HCT116 (cell line): ENCODE measurements around the gene ASPN. TPM values are rescaled to one million over a fixed set of nuclear protein-coding genes. Genes with fewer than 3 reads are reported as not detected.

Source experiments
- ATAC-seq: fragments of 200-7000 bp; cut with Tn5 transposase; 2 replicates; pipeline ENCODE4 v1.9.1; 2020; ENCODE audit warnings: mild to moderate bottlenecking, moderate library complexity
- BruUV-seq: library from RNA; stranded (reverse); fragments of 400-500 nt; replicated peaks from 2 replicates; lab custom pipeline; 2021; lab: Mats Ljungman, UMichigan
- CTCF ChIA-PET: fragments of 300-600 bp; sonication (Branson Sonifier 250); formaldehyde crosslinking; loops from one replicate; lab custom pipeline; 2021; ENCODE audit warnings: antibody characterized with exemption; lab: Charles Lee
- POLR2A ChIA-PET: fragments of 300-600, 350-600 bp; sonication (Branson Sonifier 250); formaldehyde crosslinking; loops from one replicate; lab custom pipeline; 2021; ENCODE audit warnings: antibody characterized with exemption; lab: Charles Lee
- RAD21 ChIA-PET, 2 experiments: fragments of 300-600 bp; sonication (Branson Sonifier 250); formaldehyde crosslinking; loops; one replicate each; lab custom pipeline; 2023; ENCODE audit warnings: low total read pairs in 2 of 2; ENCODE audit not compliant: uncharacterized antibody in 2 of 2, unreplicated experiment in 2 of 2, low non-redundant PET in 1 of 2; lab: Charles Lee
- DNase-seq: peaks from one replicate; pipeline ENCODE4 v3.0.0-alpha.2; 2010; ENCODE audit warnings: low read depth, low spot score
- H2AFZ ChIP-seq: fragments of 200-600 bp; shearing (Covaris generic), sonication (generic); 2 replicates; pipeline ENCODE4 v1.6.1; 2017; ENCODE audit warnings: low read depth, mixed run types, mixed read lengths, antibody characterized with exemption, low read length; ENCODE audit not compliant: poor library complexity, severe bottlenecking
- H3K27ac ChIP-seq: 2 replicates; pipeline ENCODE4 v1.5.1; 2012; ENCODE audit warnings: low read depth, low read length
- H3K27me3 ChIP-seq: fragments of 200-600 bp; sonication (generic); 2 replicates; pipeline ENCODE4 v1.6.1; 2016; ENCODE audit warnings: mixed run types, low read length, mixed read lengths; ENCODE audit not compliant: insufficient read depth
- H3K36me3 ChIP-seq, 2 experiments: fragments of 200-500 bp in 1 of 2; fragments of 200-600 bp in 1 of 2; sonication (Bioruptor generic) in 1 of 2; sonication (generic) in 1 of 2; 2 replicates each; pipeline versions ENCODE4 v1.5.1 to v1.6.1; 2014 to 2016; ENCODE audit warnings: low read length in 2 of 2, inconsistent platforms in 1 of 2, mixed read lengths in 1 of 2, mixed run types in 1 of 2; ENCODE audit not compliant: insufficient read depth in 2 of 2, control insufficient read depth in 1 of 2
- H3K4me1 ChIP-seq, 2 experiments: fragments of 200-600 bp in 1 of 2; sonication (generic) in 1 of 2; 2 replicates each; pipeline versions ENCODE4 v1.5.1 to v1.6.1; 2012 to 2017; ENCODE audit warnings: low read length in 2 of 2, inconsistent platforms in 1 of 2, mild to moderate bottlenecking in 1 of 2, mixed read lengths in 1 of 2, mixed run types in 1 of 2, moderate library complexity in 1 of 2; ENCODE audit not compliant: insufficient read depth in 2 of 2, control insufficient read depth in 1 of 2
- H3K4me2 ChIP-seq: fragments of 200-600 bp; sonication (generic); 2 replicates; pipeline ENCODE4 v1.6.1; 2017; ENCODE audit warnings: mixed run types, low read length, mixed read lengths
- H3K4me3 ChIP-seq, 2 experiments: fragments of 200-600 bp in 1 of 2; sonication (generic) in 1 of 2; replicated peaks in 1 of 2; 2 replicates each; pipeline ENCODE4 v1.5.1; 2011 to 2016; ENCODE audit warnings: low read length in 2 of 2, control low read depth in 1 of 2, low read depth in 1 of 2, mild to moderate bottlenecking in 1 of 2, mixed read lengths in 1 of 2, mixed run types in 1 of 2
- H3K79me2 ChIP-seq: fragments of 200-600 bp; sonication (generic); 2 replicates; pipeline ENCODE4 v1.6.1; 2017; ENCODE audit warnings: mild to moderate bottlenecking, mixed run types, low read length, moderate library complexity, mixed read lengths; ENCODE audit not compliant: insufficient read depth
- H3K9ac ChIP-seq: fragments of 200-600 bp; sonication (generic); 2 replicates; pipeline ENCODE4 v1.6.1; 2016; ENCODE audit warnings: low read length, mixed read lengths
- H3K9me2 ChIP-seq: fragments of 200-600 bp; sonication (generic), shearing (Covaris generic); 2 replicates; pipeline ENCODE4 v1.6.1; 2017; ENCODE audit warnings: mixed run types, mild to moderate bottlenecking, moderate library complexity; ENCODE audit not compliant: insufficient read depth
- H3K9me3 ChIP-seq, 2 experiments: fragments of 200-500 bp in 1 of 2; fragments of 200-600 bp in 1 of 2; sonication (Bioruptor generic) in 1 of 2; sonication (generic) in 1 of 2; 2 replicates each; pipeline ENCODE4 v1.6.1; 2014 to 2017; ENCODE audit warnings: low read length in 2 of 2, mixed read lengths in 2 of 2, inconsistent platforms in 1 of 2, low read depth in 1 of 2, mild to moderate bottlenecking in 1 of 2, mixed run types in 1 of 2, moderate library complexity in 1 of 2; ENCODE audit not compliant: control insufficient read depth in 1 of 2, insufficient read depth in 1 of 2
- H4K20me1 ChIP-seq: fragments of 200-600 bp; sonication (generic), shearing (Covaris generic); 2 replicates; pipeline ENCODE4 v1.6.1; 2017; ENCODE audit warnings: mixed run types, mild to moderate bottlenecking, moderate library complexity; ENCODE audit not compliant: insufficient read depth
- CBX3 ChIP-seq: IDR thresholded peaks from 2 replicates; pipeline ENCODE4 v1.6.1; 2012; ENCODE audit warnings: low read depth
- CEBPB ChIP-seq: IDR thresholded peaks from 2 replicates; pipeline ENCODE4 v1.6.1; 2012; ENCODE audit warnings: low read depth
- EZH2phosphoT487 ChIP-seq: fragments of 200-600 bp; IDR thresholded peaks from 2 replicates; pipeline ENCODE4 v1.6.1; 2018; ENCODE audit warnings: antibody characterized with exemption, borderline replicate concordance
- FOSL1 ChIP-seq: IDR thresholded peaks from 2 replicates; pipeline ENCODE4 v1.6.1; 2012; ENCODE audit warnings: low read depth
- SIN3A ChIP-seq: IDR thresholded peaks from 2 replicates; pipeline ENCODE4 v1.6.1; 2012; ENCODE audit warnings: low read depth
- SP1 ChIP-seq: IDR thresholded peaks from 2 replicates; pipeline ENCODE4 v1.6.1; 2012; ENCODE audit warnings: low read depth
- TCF7L2 ChIP-seq: IDR thresholded peaks from 2 replicates; pipeline ENCODE4 v1.7.0; 2011; ENCODE audit warnings: borderline replicate concordance, inconsistent platforms; ENCODE audit not compliant: insufficient read depth, insufficient read length; ENCODE audit errors: extremely low read depth
- ZFX ChIP-seq: fragments of 450-650 bp; IDR thresholded peaks from 2 replicates; pipeline ENCODE4 v1.6.1; 2017
- ZNF274 ChIP-seq: fragments of 200-500 bp; sonication (Bioruptor generic); IDR thresholded peaks from 2 replicates; pipeline ENCODE4 v1.6.1; 2014; ENCODE audit warnings: mild to moderate bottlenecking, low read depth, low read length, inconsistent platforms
- intact Hi-C: fragments of 100-400 bp; cut with micrococcal nuclease; formaldehyde crosslinking; loops from 2 replicates; pipeline ENCODE4 v1.10.0; 2022
- total RNA-seq: library from RNA; stranded (reverse); gene quantifications from one replicate; pipeline ENCODE4 v1.2.1, GENCODE V29; 2021; ENCODE audit not compliant: unreplicated experiment
- TF ChIP-seq, protein P1 (sequence below): IDR thresholded peaks from 2 replicates; pipeline ENCODE4 v1.6.1; 2011; ENCODE audit warnings: mild to moderate bottlenecking, low read length, moderate library complexity; ENCODE audit not compliant: insufficient replicate concordance; ENCODE audit errors: extremely low read depth
- TF ChIP-seq, protein P2 (sequence below), 3 experiments: fragments of 200-600 bp in 1 of 3; sonication (generic) in 1 of 3; IDR thresholded peaks in 2 of 3; conservative IDR thresholded peaks in 1 of 3; 2 replicates each; pipeline ENCODE4 v1.5.1; 2012 to 2017; ENCODE audit warnings: low read depth in 2 of 3, low read length in 2 of 3, antibody characterized with exemption in 1 of 3, borderline replicate concordance in 1 of 3, control low read depth in 1 of 3, mild to moderate bottlenecking in 1 of 3, mixed read lengths in 1 of 3, mixed run types in 1 of 3, moderate library complexity in 1 of 3; ENCODE audit not compliant: insufficient read depth in 1 of 3

ASPN gene
- total RNA-seq, 1 experiment from 2014 or later = not detected

DNA sequence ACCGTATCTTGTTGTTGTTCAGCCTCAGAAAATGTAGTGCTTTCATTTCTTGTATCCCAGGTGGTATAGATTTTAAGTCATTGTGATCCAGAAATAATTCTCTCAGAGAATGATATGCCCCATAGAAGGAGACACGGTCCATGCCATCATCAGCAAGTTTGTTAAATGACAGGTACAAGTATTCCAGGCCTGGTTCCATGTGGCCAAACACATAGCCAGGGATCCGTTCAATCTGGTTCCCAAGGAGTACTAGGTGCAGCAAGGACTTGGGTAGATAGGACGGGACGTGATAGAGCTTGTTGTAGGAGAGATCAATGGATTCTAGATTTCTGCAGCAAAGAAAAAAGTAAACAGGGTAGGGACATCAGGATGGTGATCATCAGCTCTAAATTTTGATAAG, 18.4 kb upstream of the ASPN start (continued):
- no peak for TF ChIP-seq TCF7L2

DNA sequence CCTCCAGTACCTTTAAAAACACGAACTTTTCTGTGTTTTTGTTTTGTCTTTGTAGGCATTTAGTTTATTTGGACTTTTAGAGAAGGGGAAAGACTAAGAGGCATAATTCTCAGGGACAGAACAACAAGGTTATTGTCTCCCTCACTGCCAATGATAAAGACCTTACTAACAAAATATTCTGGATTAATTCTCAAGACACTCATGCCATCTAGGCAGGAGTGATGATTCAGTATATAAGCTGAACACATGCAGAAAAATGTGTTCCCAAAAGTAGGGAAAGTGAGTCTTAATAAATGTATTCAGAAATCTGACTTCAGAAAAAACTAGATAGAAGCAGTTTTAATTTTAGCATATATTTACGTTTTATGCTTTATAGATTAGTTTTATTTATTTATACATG, 17.4 kb upstream of the ASPN start:
- Histone ChIP-seq H3K27ac (no peak overlapping the region), H3K27me3 (no peaks in the 10 kb centered on the region), H3K79me2 (no peaks in the 10 kb centered on the region), H3K9me3 (no peaks in the 10 kb centered on the region), H3K9me2 (no peaks in the 10 kb centered on the region), H3K36me3 (no peaks in the 10 kb centered on the region), H2AFZ (no peak overlapping the region), H3K4me1 (no peaks in the 10 kb centered on the region), H3K4me3 (no peak overlapping the region), H3K9ac (no peak overlapping the region), H3K4me2 (no peak overlapping the region), H4K20me1 (no peaks in the 10 kb centered on the region)
- no peak for TF ChIP-seq FOSL1
- no peak for TF ChIP-seq CBX3
- no peak for TF ChIP-seq ZFX
- no peak for TF ChIP-seq EZH2phosphoT487
- TF ChIP-seq CEBPB = no peak
- TF ChIP-seq SP1 = no peak
- DNase-seq = no peak
- intact Hi-C loops = no loop called here
- ChIA-PET CTCF (no interaction called here), POLR2A (no interaction called here), RAD21 (no interaction called here)
- no peak for ATAC-seq
- no TSS peak for BruUV-seq

DNA sequence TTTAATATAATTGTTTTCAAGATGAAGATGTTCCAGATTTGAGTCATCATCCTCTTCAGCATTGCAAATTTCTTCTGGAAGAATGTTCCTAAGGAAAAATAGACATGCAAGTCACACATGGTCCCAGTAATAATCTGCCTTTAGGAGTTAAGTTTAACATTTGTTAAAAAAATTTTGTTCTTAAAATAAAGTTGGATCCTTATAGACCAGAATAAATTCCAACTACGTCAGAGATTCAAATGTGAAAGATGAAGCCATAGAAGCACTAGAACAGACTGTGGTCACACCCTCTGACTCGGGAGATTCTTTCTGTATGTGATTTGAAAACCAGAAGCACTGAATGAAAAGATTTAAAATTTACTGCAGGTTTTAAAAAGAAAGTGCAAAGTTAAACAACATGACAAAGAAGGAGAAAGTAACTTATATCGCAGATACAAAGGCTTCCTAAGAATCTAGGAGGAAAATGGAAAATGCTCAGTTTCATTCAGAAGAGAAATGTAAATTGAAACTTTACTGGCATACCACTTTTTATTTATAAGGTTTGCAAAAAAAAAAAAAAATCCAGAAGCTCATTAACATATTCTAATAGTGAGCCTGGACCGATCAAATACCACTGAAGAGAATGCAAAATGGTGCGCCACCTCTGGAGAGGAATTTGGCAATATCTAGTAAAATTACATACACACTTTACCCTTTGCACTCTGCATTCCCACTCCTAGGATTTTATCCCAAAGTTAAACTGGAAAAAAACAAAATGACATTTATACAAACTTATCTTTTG, 14.3 kb upstream of the ASPN start:
- CTCF ChIA-PET = no interaction called here
- no peak for ATAC-seq
- no peaks in the 10 kb centered on the region for H3K79me2 ChIP-seq
- no peaks in the 10 kb centered on the region for H3K4me1 ChIP-seq
- H2AFZ ChIP-seq = no peak overlapping the region
- no peaks in the 10 kb centered on the region for H3K9me3 ChIP-seq
- no peaks in the 10 kb centered on the region for H3K27me3 ChIP-seq
- POLR2A ChIA-PET = no interaction called here
- intact Hi-C loops = no loop called here
- H3K9me2 ChIP-seq = no peaks in the 10 kb centered on the region
- H4K20me1 ChIP-seq = no peaks in the 10 kb centered on the region
- BruUV-seq = no TSS peak
- H3K27ac ChIP-seq = no peak overlapping the region
- H3K4me3 ChIP-seq = no peak overlapping the region
- RAD21 ChIA-PET = no interaction called here
- no peaks in the 10 kb centered on the region for H3K36me3 ChIP-seq
- no peak overlapping the region for H3K4me2 ChIP-seq
- no peak overlapping the region for H3K9ac ChIP-seq
- no peak for DNase-seq
- no peak for TF ChIP-seq SIN3A
- TF ChIP-seq, protein P1, sequence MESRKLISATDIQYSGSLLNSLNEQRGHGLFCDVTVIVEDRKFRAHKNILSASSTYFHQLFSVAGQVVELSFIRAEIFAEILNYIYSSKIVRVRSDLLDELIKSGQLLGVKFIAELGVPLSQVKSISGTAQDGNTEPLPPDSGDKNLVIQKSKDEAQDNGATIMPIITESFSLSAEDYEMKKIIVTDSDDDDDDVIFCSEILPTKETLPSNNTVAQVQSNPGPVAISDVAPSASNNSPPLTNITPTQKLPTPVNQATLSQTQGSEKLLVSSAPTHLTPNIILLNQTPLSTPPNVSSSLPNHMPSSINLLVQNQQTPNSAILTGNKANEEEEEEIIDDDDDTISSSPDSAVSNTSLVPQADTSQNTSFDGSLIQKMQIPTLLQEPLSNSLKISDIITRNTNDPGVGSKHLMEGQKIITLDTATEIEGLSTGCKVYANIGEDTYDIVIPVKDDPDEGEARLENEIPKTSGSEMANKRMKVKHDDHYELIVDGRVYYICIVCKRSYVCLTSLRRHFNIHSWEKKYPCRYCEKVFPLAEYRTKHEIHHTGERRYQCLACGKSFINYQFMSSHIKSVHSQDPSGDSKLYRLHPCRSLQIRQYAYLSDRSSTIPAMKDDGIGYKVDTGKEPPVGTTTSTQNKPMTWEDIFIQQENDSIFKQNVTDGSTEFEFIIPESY = no peak
- TF ChIP-seq CBX3 = no peak
- TF ChIP-seq CEBPB = no peak
- TF ChIP-seq, protein P2, sequence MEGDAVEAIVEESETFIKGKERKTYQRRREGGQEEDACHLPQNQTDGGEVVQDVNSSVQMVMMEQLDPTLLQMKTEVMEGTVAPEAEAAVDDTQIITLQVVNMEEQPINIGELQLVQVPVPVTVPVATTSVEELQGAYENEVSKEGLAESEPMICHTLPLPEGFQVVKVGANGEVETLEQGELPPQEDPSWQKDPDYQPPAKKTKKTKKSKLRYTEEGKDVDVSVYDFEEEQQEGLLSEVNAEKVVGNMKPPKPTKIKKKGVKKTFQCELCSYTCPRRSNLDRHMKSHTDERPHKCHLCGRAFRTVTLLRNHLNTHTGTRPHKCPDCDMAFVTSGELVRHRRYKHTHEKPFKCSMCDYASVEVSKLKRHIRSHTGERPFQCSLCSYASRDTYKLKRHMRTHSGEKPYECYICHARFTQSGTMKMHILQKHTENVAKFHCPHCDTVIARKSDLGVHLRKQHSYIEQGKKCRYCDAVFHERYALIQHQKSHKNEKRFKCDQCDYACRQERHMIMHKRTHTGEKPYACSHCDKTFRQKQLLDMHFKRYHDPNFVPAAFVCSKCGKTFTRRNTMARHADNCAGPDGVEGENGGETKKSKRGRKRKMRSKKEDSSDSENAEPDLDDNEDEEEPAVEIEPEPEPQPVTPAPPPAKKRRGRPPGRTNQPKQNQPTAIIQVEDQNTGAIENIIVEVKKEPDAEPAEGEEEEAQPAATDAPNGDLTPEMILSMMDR (IDR thresholded peaks at IDR 0.05 in 2 of 3, conservative IDR thresholded peaks at IDR 0.05 in 1 of 3; ENCODE audit: borderline replicate concordance in 1 of 3, insufficient read depth in 1 of 3, low read depth in 2 of 3, low read length in 2 of 3) = no peak
- TF ChIP-seq ZNF274 = no peak
